GM18873 (cell line): Measurements from ENCODE around the gene MEIOC.
"Not testable (repeated sequence)": the region's sequence is repeated elsewhere in the genome, so short reads cannot be mapped to it uniquely, and the experiment has no call there.

Experiments used
- ATAC-seq: cut with Tn5 transposase; IDR thresholded peaks from one replicate; pipeline ENCODE4 v1.9.1; 2021; ENCODE audit warnings: mild to moderate bottlenecking, moderate library complexity, moderate number of reproducible peaks; ENCODE audit not compliant: unreplicated experiment, low FRiP score

MEIOC gene

GRCh38 chr17:44646280-44646679, 10.0 kb upstream of the MEIOC start:
- no peak for ATAC-seq

- ATAC-seq, result no peak
These were observed 8.5 kb upstream of the MEIOC start for GRCh38 chr17:44647736-44648135.

- ATAC-seq, result no peak
These were observed 7.3 kb upstream of the MEIOC start for GRCh38 chr17:44648963-44649362.

GRCh38 chr17:44651228-44651627, 5.0 kb upstream of the MEIOC start:
- ATAC-seq, result no peak

- ATAC-seq, result no peak
These were observed 3.5 kb upstream of the MEIOC start for GRCh38 chr17:44652727-44653126.

- ATAC-seq, result no peak
These were observed 2.9 kb upstream of the MEIOC start for GRCh38 chr17:44653384-44653783.

GRCh38 chr17:44653954-44654353, 2.3 kb upstream of the MEIOC start:
- ATAC-seq, result no peak

GRCh38 chr17:44661835-44662234, 5.6 kb downstream of the MEIOC start:
- ATAC-seq, result no peak

GRCh38 chr17:44663095-44663494, 6.8 kb downstream of the MEIOC start:
- ATAC-seq, result no peak

- ATAC-seq, result no peak
These were observed 8.6 kb downstream of the MEIOC start for GRCh38 chr17:44664867-44665266.

GRCh38 chr17:44666006-44666405, 9.7 kb downstream of the MEIOC start:
- ATAC-seq, result no peak

- no peak for ATAC-seq
These were observed 16.3 kb downstream of the MEIOC start for GRCh38 chr17:44672479-44673093.

- ATAC-seq, result no peak
These were observed 17.6 kb downstream of the MEIOC start for GRCh38 chr17:44673893-44674292.

GRCh38 chr17:44677136-44677535, 20.9 kb downstream of the MEIOC start:
- no peak for ATAC-seq

- not testable (repeated sequence) for ATAC-seq
These were observed 27.0 kb downstream of the MEIOC start for GRCh38 chr17:44683303-44683702.

- no peak for ATAC-seq
These were observed 31.5 kb downstream of the MEIOC start for GRCh38 chr17:44687756-44688155.

GRCh38 chr17:44688200-44688599, 31.9 kb downstream of the MEIOC start:
- no peak for ATAC-seq

GRCh38 chr17:44688675-44689476, 32.6 kb downstream of the MEIOC start:
- ATAC-seq, result peak; percentile 9

- ATAC-seq, result peak; percentile 78
These were observed 33.4 kb downstream of the MEIOC start, which contains the start of gene CCDC43 for GRCh38 chr17:44689477-44690217. Gene CCDC43 (minus strand): TSS chr17:44689776. CDS start chr17:44689753, 23 bp downstream.

- ATAC-seq, result not testable (repeated sequence)
These were observed 34.6 kb downstream of the MEIOC start for GRCh38 chr17:44690746-44691306.

- ATAC-seq, result no peak
These were observed 37.3 kb downstream of the MEIOC start for GRCh38 chr17:44693609-44694008.
